CD1c-positive myeloid dendritic cell (primary cell): ENCODE data around the gene TEX38.
"Not testable (repeated sequence)": the region's sequence is repeated elsewhere in the genome, so short reads cannot be mapped to it uniquely, and the experiment has no call there.

Experiments used
- DNase-seq: peaks from one replicate; pipeline ENCODE4 v3.0.0-alpha.2; 2016; ENCODE audit errors: extremely low spot score

Gene TEX38

DNA sequence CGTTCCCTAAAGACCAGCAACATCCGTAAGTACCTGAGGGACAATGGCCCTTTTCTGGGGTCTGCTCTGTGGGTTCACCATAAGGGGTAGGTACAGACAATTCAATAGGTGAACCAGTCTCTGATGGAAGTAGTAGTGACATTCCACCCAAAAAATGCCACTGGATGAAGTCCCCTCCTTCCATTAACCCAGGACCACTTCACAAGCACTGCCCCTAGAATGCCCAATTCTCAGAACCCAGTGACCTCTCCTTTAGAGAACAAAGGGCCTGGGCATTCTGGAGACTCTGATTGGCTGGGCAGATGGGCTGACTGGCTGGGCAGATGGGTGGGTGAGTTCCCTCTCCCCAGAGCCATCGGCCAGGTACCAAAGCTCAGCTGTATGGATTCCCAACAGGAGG lies at the start of gene TEX38:
TSS of gene TEX38 (plus strand) at position 301 of the 400 bp plus-strand sequence. CDS start at position 382, 81 bp downstream.
- no peak for DNase-seq

GRCh38 chr1:46621930-46622329 lies 49.7 kb upstream of the TEX38 start:
- DNase-seq = peak; percentile 11

- peak; percentile 34 for DNase-seq
Measured at GRCh38 chr1:46622344-46622743, 49.3 kb upstream of the TEX38 start.

- DNase-seq = no peak
Measured at GRCh38 chr1:46623743-46624644, 47.7 kb upstream of the TEX38 start.

GRCh38 chr1:46630719-46631118 lies 40.9 kb upstream of the TEX38 start:
- no peak for DNase-seq

- DNase-seq = no peak
Measured at GRCh38 chr1:46635205-46635604, 36.4 kb upstream of the TEX38 start.

- DNase-seq = no peak
Measured at GRCh38 chr1:46637444-46638083, 34.1 kb upstream of the TEX38 start.

DNA sequence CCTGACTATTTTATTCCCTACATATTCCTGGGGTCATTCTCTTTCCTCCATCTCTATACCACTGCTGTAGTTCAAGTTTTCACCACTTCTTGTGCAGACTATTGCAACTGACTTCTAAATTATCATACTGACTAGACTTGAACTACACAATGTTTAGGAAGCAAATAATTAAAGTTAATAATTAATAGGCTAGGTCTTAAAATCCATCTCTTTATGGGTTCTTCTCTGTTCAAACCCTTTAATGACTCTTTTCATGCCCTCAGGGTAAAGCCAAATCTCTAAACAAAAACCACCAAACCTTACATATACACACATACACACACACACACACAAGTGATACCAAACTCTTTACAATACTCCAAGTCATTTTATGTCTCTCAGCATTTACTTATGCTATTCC lies 32.7 kb upstream of the TEX38 start:
- DNase-seq = no peak

GRCh38 chr1:46639547-46639946 lies 32.1 kb upstream of the TEX38 start:
- no peak for DNase-seq

DNA sequence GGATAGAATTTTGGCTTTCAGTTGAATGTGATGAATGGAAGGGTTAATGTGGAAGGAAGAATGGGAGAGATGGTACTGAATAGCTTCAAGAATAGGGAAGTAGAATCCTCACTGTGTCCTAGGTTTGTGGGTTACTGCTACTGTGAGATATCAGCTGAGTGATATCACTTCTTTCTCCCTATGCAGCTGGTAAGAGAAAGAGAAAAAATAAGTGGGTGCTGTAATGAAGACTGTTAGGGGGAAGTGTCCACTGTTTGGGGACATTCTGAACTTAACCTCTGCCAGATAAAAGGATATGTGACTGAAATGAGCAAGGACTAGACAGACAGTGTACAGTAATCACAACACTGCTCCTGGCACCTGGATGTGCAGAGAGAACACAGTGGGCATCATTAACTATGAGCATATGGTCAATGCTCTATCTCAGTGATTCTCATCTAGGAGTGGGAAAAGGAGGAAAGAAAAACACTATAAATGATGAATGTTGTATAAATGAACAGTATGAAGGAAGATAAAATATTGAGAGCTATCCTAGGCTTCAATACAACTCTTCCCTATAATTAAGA lies 29.5 kb upstream of the TEX38 start:
- peak; percentile 3 for DNase-seq

DNA sequence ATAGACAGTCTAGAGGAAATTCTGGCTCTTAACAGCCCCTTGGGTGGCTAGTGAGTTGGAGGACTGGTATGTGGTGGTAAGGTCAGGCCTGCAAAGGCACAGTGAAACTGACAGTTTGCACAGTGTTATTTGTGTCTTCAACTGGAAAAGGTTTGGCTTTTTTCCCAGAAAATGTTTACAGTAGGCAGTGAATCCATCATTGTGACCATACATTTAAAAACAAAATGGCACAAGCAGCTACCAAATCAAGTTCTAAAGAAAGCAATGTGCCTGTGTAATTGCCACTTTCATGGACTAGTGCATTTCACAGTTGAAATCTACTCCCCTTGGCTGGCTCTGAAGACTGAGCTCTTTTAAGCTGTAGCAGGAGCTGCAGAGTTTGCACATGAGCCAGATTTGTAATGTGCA lies 28.3 kb upstream of the TEX38 start:
- no peak for DNase-seq

DNA sequence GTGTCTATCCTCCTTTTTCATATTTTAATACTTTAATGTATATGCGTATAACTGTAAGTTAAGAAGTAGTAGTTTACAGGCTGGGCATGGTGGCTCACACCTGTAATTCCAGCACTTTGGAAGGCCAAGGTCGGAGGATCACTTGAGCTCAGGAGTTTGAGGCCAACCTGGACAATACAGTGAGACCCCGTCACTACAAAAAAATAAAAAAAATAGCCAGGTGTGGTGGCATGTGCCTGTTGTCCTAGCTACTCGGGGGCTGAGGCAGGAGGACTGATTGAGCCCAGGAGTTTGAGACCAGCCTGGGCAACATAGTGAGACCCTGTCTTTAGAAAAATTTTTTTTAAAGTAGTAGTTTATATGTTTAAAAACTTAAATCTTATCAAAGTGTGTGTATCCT lies 25.8 kb upstream of the TEX38 start:
- DNase-seq = no peak

DNA sequence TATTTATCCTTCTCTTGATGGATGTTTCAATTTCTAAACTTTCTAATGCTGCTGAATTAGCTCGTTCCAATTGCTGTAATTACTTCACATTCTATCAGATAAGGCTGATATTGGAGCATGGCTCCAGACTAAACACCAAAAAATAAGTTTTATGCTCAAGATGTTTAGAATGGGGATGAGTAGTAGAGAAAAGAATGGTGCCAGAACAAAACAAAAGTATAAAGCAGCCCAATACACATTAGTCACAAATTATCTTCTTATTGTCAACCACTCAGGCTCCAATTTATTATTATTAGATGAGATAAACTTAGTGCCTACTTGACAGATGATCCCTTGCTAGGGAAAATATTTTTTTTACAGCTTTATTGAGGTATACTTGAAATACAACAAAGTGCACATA lies 25.3 kb upstream of the TEX38 start:
- no peak for DNase-seq

GRCh38 chr1:46646844-46647243 lies 24.8 kb upstream of the TEX38 start:
- DNase-seq = no peak

DNA sequence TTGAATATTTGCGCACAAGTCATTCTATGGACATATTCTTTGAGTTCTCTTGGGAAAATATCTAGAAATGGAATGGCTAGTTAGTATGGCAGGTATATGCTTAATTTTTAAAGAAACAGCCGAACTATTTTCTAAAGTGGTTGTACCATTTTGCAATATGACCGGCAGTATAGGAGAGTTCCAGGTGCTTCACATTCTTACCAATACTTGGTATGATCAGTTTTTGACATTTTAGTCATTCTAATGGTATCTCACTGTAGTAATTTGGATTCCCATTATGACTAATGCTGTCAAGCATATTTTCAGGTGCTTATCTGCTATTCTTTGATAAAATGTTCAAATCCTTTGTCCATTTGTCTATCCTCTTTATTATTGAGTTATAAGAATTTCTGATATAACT lies 24.0 kb upstream of the TEX38 start:
- no peak for DNase-seq

DNA sequence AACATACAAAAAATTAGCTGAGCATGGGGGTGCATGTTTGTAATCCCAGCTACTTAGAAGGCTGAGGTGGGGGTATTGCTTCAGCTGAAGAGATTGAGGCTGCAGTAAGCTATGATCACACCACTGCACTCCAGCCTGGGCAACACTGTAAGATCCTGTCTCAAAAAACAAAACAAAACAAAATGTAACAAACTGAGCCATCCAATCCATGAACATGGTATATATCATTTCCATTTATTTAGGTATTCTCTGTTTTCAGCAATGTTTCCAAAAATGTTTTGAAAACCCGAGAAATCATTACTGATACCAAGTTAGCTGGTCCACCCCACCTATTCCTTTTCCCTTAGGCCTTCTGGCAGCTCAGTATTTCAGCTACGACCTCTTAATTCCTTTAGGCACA lies 21.9 kb upstream of the TEX38 start:
- DNase-seq = no peak

GRCh38 chr1:46650491-46650890 lies 21.2 kb upstream of the TEX38 start:
- no peak for DNase-seq

GRCh38 chr1:46651152-46651551 lies 20.5 kb upstream of the TEX38 start:
- not testable (repeated sequence) for DNase-seq

- no peak for DNase-seq
Measured at GRCh38 chr1:46652321-46653100, 19.1 kb upstream of the TEX38 start.

GRCh38 chr1:46653405-46653958 lies 18.2 kb upstream of the TEX38 start:
- no peak for DNase-seq

DNA sequence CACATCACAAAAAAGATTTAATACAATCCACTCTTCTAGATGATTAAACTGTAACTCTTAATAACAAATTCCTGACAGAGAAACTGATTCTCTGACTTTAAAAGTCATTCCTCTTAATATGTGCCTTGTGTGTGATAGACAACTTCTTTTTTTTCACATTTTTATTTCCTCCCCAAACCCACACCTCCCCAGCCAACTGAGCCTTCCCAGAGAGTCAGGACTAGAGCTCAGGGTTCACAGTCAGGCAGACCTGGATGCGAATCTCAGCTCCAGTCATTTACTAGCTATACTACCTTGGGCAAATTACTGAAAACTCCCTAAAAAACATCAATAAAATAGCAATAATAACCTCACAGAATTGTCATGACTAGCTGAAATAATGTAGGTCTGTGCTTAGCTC lies 17.6 kb upstream of the TEX38 start:
- no peak for DNase-seq

DNA sequence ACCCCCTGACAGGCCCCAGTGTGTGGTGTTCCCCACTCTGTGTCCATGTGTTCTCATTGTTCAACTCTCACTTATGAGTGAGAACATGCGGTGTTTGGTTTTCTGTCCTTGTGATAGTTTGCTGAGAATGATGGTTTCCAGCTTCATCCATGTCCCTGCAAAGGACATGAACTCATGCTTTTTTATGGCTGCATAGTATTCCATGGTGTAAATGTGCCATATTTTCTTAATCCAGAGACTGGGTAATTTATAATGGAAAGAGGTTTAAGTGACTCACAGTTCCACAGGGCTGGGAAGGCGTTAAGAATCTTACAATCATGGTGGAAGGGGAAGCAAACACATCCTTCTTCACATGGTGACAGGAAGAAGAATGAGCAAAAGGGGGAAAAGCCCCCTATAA lies 17.0 kb upstream of the TEX38 start:
- DNase-seq = not testable (repeated sequence)
